ENCODE data around the gene CACNA1G. TPM values are rescaled to one million over a fixed set of nuclear protein-coding genes. Genes with fewer than 3 reads are reported as not detected.

The CACNA1G gene
- total RNA-seq, 1 donor from 2014 or later: not detected

DNA sequence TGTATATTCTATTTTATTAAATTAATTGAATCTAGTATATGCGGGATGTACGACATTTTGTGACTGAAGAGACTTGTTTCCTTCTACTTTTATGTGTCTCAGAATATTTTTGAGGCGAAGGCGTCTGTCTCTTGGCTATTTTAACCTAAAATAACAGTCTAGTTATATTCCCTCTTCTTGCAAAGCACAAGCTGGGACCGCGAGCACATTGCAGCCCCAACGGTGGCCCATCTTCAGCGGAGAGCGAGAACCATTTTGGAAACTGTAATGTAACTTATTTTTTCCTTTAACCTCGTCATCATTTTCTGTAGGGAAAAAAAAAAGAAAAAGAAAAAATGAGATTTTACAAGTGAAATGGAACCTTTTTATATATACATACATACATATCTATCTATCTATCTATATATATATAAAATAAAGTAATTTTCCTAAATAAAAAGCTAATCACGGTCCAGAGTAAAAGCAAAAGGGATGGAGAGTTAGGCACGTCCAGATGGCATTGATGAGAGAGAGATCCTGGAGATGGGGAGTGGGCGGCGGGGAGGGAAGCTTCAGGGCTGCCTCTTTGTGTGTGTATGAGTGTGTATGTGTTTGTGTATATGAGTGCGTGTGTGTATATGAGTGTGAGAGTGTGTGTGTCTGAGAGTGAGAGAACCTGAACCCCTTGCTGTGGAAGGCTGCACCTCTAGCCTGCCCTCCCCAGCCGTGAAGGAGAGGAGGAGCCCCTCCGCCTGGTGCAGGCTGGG is 66.7 kb downstream of the CACNA1G start:
- no peak for DNase-seq (ENCODE audit: low read depth)
- Histone ChIP-seq H3K36me3 (ENCODE audit: control insufficient read depth, insufficient read depth, low read length) (no peaks in the 10 kb centered on the region), H3K27me3 (ENCODE audit: control insufficient read depth, insufficient read depth, low read length) (no peaks in the 10 kb centered on the region), H3K4me3 (ENCODE audit: low read depth, low read length) (no peak overlapping the region)
- TF ChIP-seq, protein P1, sequence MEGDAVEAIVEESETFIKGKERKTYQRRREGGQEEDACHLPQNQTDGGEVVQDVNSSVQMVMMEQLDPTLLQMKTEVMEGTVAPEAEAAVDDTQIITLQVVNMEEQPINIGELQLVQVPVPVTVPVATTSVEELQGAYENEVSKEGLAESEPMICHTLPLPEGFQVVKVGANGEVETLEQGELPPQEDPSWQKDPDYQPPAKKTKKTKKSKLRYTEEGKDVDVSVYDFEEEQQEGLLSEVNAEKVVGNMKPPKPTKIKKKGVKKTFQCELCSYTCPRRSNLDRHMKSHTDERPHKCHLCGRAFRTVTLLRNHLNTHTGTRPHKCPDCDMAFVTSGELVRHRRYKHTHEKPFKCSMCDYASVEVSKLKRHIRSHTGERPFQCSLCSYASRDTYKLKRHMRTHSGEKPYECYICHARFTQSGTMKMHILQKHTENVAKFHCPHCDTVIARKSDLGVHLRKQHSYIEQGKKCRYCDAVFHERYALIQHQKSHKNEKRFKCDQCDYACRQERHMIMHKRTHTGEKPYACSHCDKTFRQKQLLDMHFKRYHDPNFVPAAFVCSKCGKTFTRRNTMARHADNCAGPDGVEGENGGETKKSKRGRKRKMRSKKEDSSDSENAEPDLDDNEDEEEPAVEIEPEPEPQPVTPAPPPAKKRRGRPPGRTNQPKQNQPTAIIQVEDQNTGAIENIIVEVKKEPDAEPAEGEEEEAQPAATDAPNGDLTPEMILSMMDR (IDR thresholded peaks at IDR 0.05; ENCODE audit: insufficient read depth, low read length, poor library complexity, severe bottlenecking): no peak

DNA sequence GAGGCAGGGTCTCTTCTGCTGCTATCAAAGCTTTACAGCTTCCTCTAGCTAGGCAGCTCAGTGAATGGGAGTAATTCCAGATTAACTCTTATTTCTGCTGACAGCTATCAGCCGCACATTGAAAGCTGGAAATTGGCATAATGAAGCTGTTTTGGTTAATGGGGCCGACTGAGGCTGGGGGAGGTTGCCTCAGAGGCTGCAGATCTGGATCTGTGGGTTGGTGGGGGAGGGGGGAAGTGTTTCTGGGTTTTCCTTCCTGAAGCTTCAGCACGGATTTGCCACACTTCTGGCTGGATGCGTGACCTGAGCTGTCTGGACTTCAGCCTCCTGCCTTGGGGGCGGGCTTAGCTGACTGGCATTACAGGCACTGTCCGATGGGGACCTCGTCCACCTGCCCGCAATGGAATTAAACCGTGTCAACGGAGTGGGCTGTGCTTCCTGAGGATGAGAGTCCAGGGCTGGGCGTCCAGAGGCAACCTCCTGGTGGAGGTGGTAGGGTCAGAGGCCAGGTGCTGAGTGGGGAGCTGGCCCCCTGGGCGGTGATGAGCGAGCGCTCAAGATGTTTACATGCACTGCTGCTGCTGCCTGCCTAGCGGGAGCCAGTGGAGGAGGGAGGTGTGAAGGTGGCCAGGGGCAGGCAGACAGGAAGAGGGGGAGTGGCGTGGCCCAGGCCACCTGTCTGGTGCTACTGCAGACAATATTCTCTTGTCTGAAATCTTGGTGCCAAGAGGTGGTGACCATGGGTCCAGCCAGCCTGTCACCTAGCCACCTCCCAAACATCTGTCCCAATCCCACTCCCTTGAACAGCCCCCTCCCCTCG is 67.5 kb downstream of the CACNA1G start:
- H3K36me3 ChIP-seq (ENCODE audit: control insufficient read depth, insufficient read depth, low read length): no peaks in the 10 kb centered on the region
- no peak for DNase-seq (ENCODE audit: low read depth)
- H3K4me3 ChIP-seq (ENCODE audit: low read depth, low read length): no peak overlapping the region
- no peaks in the 10 kb centered on the region for H3K27me3 ChIP-seq (ENCODE audit: control insufficient read depth, insufficient read depth, low read length)
- TF ChIP-seq, protein P1 (IDR thresholded peaks at IDR 0.05; ENCODE audit: insufficient read depth, low read length, poor library complexity, severe bottlenecking): no peak

DNA sequence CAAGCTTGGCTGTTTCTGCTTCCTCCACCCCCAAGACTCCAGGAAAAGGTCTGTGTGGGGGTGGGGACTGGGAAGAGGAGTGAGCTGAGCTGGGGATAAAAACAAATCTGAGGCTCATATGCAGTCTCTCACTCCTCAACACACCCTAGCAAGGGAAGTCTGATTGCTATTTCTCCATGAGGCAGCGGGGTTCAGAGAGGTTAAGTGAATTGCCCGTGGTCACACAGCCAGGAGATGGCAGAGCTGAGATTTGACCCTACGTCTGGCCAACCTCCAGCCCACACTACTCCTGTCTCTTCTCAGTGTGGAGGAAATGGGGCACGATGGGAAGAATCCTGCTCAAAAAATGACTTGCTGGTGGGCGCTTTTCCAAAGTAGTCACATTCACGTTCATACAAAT is 69.4 kb downstream of the CACNA1G start:
- no peaks in the 10 kb centered on the region for H3K36me3 ChIP-seq (ENCODE audit: control insufficient read depth, insufficient read depth, low read length)
- H3K27me3 ChIP-seq (ENCODE audit: control insufficient read depth, insufficient read depth, low read length): no peaks in the 10 kb centered on the region
- TF ChIP-seq, protein P1 (IDR thresholded peaks at IDR 0.05; ENCODE audit: insufficient read depth, low read length, poor library complexity, severe bottlenecking): no peak
- no peak overlapping the region for H3K4me3 ChIP-seq (ENCODE audit: low read depth, low read length)
- no peak for DNase-seq (ENCODE audit: low read depth)

DNA sequence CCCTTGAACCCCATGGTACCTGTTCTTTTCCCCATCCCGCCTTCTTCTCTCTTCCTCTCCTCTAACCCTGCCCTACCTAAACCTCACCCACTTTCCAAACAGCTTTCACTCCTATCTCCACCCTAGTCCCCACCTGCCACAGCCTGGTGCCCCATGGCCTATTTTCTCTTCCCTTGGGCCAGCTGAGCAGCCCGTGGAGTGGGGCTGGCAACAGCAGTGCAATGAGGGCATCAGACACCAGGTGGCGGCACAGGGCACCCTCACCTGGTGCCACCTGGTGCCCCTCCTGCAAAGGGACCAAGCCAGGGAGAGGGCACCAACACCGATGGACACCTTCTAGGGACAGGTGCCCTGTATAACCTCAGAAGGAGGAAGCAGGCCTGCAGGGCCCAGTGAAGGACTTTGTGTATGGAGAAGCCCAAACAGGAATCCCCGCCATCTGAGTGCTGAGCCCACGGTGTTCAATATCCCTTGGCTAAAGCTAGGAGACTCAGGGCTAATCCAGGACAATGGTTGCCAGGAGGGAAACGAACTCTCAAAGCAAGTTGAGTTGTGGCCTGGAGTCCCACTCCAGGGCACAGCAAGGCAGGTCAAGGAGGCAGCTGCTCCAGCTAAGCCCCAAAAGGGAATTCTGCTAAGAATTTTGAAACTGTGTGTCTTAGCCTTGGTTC is 70.1 kb downstream of the CACNA1G start:
- Histone ChIP-seq H3K36me3 (ENCODE audit: control insufficient read depth, insufficient read depth, low read length) (no peaks in the 10 kb centered on the region), H3K27me3 (ENCODE audit: control insufficient read depth, insufficient read depth, low read length) (no peaks in the 10 kb centered on the region), H3K4me3 (ENCODE audit: low read depth, low read length) (no peak overlapping the region)
- DNase-seq (ENCODE audit: low read depth): no peak
- TF ChIP-seq, protein P1 (IDR thresholded peaks at IDR 0.05; ENCODE audit: insufficient read depth, low read length, poor library complexity, severe bottlenecking): peak; percentile 92

DNA sequence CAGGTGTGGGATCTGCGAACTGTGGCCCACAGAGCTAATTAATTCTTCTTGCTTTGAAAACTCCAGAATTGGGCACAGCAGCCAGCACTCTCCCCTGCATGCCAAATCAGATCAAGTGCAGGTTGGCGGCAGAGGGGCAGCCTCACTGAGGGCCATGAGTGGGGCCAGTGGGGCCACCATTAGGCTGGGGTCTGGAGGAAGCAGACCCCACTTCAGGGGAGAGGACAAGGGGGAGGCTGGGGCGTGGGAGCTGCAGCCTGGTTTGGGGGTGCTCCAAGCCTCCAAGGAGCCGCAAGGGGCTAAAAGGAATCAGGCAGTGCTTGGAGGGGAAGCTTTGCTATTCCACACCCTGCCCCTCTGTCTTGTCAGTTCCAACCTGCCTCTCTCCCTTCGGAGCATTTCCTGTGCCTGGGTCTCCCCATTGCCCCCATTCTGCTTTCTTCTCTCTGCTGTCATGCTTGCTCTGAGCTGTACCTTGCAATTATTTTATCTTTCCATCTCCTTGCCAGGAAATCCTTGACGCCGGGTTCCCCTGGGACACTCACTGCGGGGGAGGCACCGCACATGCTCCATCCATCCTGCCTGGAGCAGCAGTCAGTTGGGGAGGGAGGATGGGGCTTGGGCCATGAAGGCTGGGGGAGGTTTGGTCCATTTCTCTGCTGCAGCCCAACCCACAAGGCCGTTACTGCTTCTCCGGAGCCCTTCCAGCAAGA is 70.8 kb downstream of the CACNA1G start:
- DNase-seq (ENCODE audit: low read depth): no peak

More for the DNA sequence above, 70.8 kb downstream of the CACNA1G start:
- TF ChIP-seq, protein P1 (IDR thresholded peaks at IDR 0.05; ENCODE audit: insufficient read depth, low read length, poor library complexity, severe bottlenecking): no peak
- H3K36me3 ChIP-seq (ENCODE audit: control insufficient read depth, insufficient read depth, low read length): no peaks in the 10 kb centered on the region
- H3K4me3 ChIP-seq (ENCODE audit: low read depth, low read length): no peak overlapping the region
- no peaks in the 10 kb centered on the region for H3K27me3 ChIP-seq (ENCODE audit: control insufficient read depth, insufficient read depth, low read length)
